ENCODE data around the gene PLK5. TPM values are rescaled to one million over a fixed set of nuclear protein-coding genes. Genes with fewer than 3 reads are reported as not detected.

PLK5 gene
- total RNA-seq, 2 experiments from 2014 or later = not detected

DNA sequence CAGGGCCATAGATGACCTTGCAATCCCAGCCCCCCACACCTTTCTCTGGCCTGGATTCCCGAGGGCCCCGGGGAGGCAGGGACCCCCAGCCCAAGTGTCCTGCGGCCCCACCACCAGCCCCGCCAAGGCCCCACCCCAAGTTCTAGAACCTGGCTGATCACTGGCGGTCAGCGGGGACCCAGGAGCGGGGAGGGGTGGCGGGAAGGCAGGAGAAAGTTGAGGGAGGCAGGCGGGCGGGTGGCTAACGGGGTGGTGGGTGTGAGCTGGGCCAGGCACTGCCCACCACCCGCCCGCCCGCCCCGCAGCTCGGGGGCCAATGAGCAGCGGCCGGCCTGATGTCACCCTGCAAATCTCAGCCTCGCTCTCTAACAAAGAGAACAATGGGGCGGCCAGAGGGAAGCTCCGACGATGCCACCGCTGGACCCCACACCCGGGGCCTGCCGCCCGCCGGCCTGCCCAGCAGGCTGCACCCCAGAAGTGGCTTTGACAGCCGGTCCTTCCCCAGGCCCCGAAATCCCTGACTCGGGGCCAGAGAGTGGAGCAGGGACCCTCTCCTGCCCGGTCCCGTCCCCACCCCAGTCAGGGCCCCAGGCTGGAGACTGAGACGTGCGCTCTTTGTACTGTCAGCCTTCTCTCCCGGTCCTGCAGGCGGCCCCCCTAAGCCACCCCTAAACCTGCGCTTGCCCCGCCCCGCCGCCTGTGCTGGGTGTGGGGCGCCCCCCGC lies 42.7 kb downstream of the PLK5 start:
- H3K9me3 Mint-ChIP-seq = no peaks in the 10 kb centered on the region
- no peak for DNase-seq
- H3K27me3 Mint-ChIP-seq = peaks cover 13% of the 10 kb centered on the region
- no peak overlapping the region for H3K27ac Mint-ChIP-seq
- H3K4me1 Mint-ChIP-seq = no peaks in the 10 kb centered on the region
- no peak overlapping the region for H3K4me3 Mint-ChIP-seq
- H3K36me3 Mint-ChIP-seq = no peaks in the 10 kb centered on the region

DNA sequence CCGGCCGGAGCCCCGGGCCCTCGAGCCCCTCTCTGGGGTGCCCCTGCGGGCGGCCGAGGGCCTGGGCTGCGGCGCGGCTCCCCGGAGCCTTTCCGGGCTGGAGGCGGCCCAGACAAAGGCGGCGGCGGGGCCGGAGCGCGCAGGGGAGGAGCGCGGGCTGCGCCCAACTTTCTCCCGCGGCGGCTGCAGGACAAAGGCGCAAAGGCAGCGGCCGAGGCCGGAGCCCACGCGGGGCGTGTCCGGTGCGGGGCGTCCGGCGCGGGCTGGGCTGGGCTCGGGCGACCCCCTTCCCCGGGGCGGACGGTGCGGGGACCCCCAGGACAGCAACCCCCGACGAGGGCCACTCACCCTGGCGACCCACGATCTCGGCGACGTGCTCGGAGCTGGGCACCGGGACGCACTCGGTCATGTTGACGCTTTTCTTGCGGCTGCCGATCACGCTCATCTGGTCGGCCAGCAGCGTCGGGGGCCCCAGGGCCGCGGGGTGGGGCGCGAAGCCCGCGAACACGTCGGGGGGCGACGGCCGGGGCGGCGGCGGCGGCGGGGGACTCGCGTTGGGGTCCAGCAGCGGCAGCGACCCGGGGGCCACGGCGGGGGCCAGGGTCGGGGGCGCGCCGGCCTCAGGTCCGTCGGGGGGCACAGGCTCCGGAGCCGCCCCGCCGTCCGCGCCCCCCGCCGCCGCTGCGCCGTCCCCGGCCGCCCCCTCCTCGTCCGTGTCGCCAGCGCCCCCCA lies 43.4 kb downstream of the PLK5 start:
- Mint-ChIP-seq H3K4me3 (peak overlapping the region; percentile 25), H3K27ac (no peak overlapping the region), H3K9me3 (no peaks in the 10 kb centered on the region), H3K27me3 (peaks cover 13% of the 10 kb centered on the region), H3K36me3 (no peaks in the 10 kb centered on the region), H3K4me1 (no peaks in the 10 kb centered on the region)
- DNase-seq = peak; percentile 17

DNA sequence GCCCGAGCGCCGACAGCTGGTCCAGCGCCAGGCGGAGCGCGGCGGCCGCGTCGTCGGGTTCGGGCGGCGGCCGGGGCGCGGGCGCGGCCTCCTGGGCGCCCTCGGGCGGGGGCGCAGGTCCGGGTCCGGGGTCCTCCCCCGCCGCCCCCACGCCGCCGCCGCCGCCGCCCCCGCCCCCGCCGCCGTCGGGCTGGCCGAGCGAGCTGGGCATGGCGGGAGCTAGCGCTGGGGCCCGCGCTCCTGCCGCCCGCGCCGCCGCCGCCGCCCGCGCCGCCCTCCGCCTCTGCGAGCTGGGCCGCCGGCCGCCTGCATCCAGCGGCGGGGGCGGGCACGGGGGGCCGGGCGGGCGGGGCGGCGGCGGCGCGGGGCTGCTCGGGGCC lies 44.0 kb downstream of the PLK5 start:
- DNase-seq = peak; percentile 14
- Mint-ChIP-seq H3K36me3 (no peaks in the 10 kb centered on the region), H3K9me3 (no peaks in the 10 kb centered on the region), H3K4me1 (no peaks in the 10 kb centered on the region), H3K27me3 (peaks cover 13% of the 10 kb centered on the region), H3K27ac (no peak overlapping the region), H3K4me3 (no peak overlapping the region)

DNA sequence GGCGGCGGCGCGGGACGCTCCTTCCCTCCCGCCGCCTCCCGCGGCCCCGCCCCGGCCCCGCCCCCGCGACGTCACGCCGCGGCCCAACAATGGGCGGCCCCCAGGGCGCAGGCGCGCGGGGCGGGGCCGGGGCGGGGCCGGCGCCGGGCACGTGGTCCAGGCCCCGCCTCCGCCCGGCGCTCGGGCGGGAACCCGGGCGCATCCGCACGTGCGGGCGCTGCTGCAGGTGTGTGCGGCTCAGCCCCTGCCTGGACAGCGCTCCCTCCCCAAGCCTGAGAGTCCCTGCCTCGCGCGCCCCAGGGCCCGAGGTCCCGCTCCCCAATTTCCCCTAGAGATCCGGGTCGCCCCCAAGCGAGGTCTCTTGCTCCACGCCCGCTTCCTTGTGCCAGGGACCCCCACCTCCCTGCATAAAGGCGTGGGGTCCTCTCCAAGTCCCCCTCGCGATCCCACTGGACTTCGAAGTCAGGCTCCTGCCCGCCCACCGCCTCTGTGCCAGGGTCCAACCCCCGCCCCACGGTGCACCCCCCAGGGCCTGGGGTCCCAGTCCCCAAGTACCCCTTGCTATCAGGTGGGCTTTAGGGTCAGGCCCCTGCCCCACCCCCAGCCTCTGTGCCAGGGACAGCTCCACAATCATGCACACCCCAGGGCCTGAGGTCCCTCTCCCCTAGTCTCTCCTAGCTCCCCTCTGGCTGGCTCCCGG lies 44.6 kb downstream of the PLK5 start, which contains the start of gene MEX3D:
Gene MEX3D (minus strand): TSS at position 6 of the 700 bp plus-strand sequence. CDS start 267 bp downstream, outside the sequence.
- Mint-ChIP-seq H3K27ac (no peak within 1 kb of the TSS), H3K4me1 (no peaks in the 10 kb centered on the region), H3K27me3 (peaks cover 13% of the 10 kb centered on the region), H3K36me3 (no peaks in the 10 kb centered on the region), H3K9me3 (no peaks in the 10 kb centered on the region), H3K4me3 (peak within 1 kb of the TSS; percentile 32)
- DNase-seq = peak; percentile 84

DNA sequence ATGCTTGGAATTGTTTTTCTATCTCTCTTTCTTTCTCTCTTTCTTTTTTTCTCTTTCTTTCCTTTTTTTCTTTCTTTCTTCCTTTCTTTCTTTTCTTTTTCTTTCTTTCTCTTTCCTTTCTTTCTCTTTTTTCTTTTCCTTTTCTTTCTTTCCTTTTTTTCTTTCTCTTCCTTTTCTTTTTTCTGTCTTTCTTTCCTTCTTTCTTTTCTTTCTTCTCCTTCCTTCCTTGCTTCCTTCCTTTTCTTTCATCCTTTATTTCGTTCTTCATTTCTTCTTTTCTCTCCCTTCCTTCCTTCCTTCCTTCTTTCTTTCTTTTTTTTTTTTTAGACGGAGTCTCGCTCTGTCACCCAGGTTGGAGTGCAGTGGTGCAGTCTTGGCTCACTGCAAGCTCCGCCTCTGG lies 46.1 kb downstream of the PLK5 start:
- H3K4me1 Mint-ChIP-seq = peaks cover 2% of the 10 kb centered on the region
- no peaks in the 10 kb centered on the region for H3K36me3 Mint-ChIP-seq
- H3K27me3 Mint-ChIP-seq = peaks cover 13% of the 10 kb centered on the region
- no peak overlapping the region for H3K4me3 Mint-ChIP-seq
- no peaks in the 10 kb centered on the region for H3K9me3 Mint-ChIP-seq
- no peak overlapping the region for H3K27ac Mint-ChIP-seq
- DNase-seq = no peak

DNA sequence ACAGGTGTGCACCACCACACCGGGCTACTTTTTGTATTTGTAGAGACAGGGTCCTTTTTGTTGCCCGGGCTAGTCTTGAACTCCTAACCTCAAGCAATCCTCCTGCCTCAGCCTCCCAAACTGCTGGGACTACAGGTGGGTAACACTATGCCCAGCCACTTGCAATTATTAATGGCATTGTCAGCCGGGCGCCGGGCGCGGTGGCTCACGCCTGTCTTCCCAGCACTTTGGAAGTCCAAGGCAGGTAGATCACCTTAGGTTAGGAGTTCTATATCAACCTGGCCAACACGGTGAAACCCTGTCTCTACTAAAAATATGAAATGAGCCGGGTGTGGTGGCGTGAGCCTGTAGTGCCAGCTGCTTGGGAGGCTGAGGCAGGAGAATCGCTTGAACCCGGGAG lies 47.0 kb downstream of the PLK5 start:
- Mint-ChIP-seq H3K27ac (no peak overlapping the region), H3K4me1 (peaks cover 2% of the 10 kb centered on the region), H3K9me3 (no peaks in the 10 kb centered on the region), H3K4me3 (no peak overlapping the region), H3K27me3 (peaks cover 13% of the 10 kb centered on the region), H3K36me3 (no peaks in the 10 kb centered on the region)
- no peak for DNase-seq

DNA sequence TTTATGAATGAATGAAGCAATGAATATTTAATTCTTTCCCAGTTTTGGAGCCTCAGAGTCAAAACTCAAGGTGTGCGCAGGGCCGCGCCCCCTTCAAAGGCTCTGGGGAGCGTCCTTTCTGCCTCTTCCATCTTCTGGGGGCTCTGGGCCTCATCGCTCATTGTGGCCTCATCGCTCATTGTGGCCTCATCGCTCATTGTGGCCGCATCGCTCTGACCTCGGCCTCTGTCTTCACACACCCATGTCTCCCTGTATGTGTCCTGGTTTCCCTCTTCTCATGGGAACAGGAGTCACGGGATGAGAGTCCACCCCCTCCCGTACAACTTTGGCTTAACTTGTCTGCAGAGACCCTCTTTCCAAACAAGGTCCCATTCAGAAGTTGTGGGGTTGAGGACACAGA lies 47.5 kb downstream of the PLK5 start:
- no peak for DNase-seq
- Mint-ChIP-seq H3K4me1 (peaks cover 2% of the 10 kb centered on the region), H3K36me3 (no peaks in the 10 kb centered on the region), H3K27me3 (peaks cover 13% of the 10 kb centered on the region), H3K9me3 (no peaks in the 10 kb centered on the region), H3K4me3 (no peak overlapping the region), H3K27ac (no peak overlapping the region)

DNA sequence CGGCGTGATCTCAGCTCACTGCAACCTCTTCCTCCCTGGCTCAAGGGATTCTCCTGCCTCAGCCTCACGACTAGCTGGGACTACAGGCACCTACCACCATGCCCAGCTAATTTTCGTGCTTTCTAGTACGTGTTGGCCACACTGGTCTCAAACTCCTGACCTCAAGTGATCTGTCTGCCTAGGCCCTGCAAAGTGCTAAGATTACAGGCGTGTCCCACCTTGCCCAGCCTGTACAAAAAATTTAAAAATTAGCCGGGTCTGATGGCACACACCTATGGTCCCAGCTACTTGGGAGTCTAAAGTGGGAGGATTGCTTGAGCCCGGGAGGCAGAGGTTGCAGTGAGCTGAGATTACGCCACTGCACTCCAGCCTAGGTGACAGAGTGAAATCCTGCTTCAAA lies 48.9 kb downstream of the PLK5 start:
- Mint-ChIP-seq H3K27me3 (peaks cover 13% of the 10 kb centered on the region), H3K4me3 (no peak overlapping the region), H3K4me1 (peaks cover 2% of the 10 kb centered on the region), H3K27ac (no peak overlapping the region), H3K36me3 (no peaks in the 10 kb centered on the region), H3K9me3 (no peaks in the 10 kb centered on the region)
- DNase-seq = no peak

DNA sequence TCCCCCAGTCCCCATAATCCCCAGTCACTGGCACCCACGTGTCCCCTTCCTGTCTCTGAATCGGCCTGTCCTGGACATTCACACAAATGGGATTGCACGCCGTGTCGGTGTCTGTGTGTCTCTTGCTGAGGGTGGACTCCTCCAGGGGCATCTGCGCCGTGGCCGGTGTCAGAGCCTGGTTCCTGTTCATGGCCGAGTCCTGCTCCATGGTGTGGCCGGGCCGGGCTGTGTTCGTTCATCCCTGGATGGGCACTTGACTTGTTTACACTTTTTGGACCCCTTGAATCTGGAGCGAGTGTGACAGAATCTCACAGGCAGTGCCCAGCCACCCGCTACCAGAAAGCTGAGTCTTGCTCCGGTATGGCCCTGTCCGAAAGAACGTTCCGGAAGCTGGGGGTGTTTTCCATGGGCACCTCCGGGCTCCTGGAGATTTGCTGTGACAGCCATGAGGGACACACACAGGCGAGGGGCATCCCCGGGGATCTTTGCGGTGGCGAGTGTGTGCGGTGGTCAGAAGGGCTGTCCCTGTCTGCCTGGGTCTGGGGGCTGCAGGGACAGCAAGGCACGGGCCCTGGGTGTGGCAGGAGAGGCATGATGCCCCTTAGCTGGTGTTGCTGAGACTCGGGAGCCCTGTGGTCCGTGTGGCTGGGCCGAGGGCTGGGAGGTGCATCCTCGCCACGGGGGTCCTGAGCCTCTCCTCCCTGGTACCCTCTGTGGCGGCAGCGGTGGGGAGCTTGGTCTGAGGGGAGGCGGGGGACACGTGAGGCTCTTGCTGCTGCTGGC lies 50.7 kb downstream of the PLK5 start:
- DNase-seq = no peak
- H3K4me3 Mint-ChIP-seq = no peak overlapping the region
- H3K27me3 Mint-ChIP-seq = peaks cover 11% of the 10 kb centered on the region
- H3K36me3 Mint-ChIP-seq = peaks cover 4% of the 10 kb centered on the region
- no peaks in the 10 kb centered on the region for H3K9me3 Mint-ChIP-seq
- H3K27ac Mint-ChIP-seq = peak overlapping the region; percentile 42
- H3K4me1 Mint-ChIP-seq = peaks cover 2% of the 10 kb centered on the region

DNA sequence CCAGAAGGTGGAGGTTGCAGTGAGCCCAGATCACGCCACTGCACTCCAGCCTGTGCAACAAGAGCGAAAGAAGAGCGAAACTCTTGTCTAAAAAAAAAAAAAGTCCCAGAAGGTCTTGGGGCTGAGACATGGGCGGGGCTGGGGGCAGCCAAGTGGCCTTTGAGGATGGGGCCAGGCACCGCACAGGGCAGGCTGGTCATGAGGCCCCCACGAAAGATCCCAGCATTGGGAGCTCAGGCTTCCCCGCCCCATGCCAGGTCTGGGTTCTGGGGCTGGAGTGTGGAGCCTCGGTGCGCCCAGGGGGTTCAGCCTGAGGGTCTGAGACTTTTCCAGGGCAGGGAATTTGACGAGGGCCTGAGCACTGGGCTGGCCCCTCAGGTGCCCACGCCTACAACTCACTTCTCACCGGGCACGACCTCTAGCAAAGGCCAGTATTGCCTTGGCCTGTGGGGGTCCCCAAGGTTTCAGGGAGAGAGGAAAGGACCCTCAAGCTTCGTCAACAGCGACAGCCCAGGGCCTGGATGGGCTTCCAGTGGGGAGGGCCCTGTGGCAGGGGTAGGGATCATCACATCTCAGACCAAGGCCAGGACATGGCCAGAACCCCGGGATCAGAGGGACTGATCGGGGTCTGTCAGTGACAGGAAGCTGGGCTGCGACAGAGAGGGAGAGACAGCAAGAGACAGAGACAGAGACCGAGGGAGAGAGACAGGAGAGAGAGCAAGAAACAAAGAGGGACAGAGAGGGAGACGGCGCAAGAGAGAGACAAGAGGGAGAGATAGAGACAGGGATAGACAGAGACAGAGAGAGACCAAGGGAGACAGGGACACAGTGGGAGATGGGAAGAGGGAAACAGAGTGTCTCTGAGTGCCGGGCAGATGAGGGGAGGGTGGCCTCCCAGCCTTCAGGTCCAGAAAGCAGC lies 51.7 kb downstream of the PLK5 start:
- Mint-ChIP-seq H3K36me3 (peaks cover 5% of the 10 kb centered on the region), H3K4me1 (peaks cover 2% of the 10 kb centered on the region), H3K4me3 (no peak overlapping the region), H3K27ac (no peak overlapping the region), H3K9me3 (no peaks in the 10 kb centered on the region), H3K27me3 (peaks cover under 1% of the 10 kb centered on the region)
- no peak for DNase-seq

DNA sequence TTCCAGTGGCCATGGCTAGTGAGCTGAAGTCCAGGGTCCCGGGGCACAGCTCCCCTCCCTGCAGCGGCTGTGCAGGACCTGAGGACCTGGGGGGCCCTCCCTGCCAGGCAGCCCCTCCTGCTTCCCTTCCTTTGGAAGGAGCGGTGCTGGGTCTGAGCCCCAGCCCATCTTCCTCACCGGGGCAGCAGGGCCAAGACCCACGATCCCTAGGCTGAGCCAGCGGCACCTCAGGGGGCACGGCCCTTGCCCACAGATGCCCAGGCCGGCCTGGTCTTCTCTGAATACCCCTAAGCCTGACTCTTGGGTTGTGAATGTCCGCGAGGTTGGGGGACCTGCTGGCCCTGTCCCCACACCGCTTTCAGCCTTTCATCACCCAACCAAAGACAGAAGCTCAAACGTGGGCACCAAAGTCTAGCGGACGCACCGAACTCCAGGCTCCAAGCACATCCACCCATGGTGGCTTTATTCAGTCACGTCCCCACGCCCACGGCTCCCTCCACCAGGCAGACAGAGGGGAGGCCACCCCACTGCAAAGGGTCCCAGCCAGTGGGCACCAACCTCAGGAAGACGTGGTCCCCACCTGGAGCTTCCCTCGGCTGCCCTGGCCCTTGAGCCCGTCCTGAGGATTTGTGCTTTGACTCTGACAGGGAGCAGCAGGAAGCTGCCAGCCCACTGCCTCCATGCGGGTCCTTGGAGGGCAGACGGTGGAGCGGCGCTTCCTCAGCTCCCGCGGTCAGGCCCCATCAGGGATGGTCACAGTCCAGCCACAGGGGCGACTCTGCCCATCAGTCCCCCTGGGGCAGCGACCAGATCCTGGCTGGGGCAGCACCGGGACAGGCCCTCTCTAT lies 52.6 kb downstream of the PLK5 start:
- Mint-ChIP-seq H3K4me1 (peaks cover 2% of the 10 kb centered on the region), H3K27ac (no peak overlapping the region), H3K36me3 (peaks cover 5% of the 10 kb centered on the region), H3K9me3 (no peaks in the 10 kb centered on the region), H3K27me3 (no peaks in the 10 kb centered on the region), H3K4me3 (no peak overlapping the region)
- no peak for DNase-seq

DNA sequence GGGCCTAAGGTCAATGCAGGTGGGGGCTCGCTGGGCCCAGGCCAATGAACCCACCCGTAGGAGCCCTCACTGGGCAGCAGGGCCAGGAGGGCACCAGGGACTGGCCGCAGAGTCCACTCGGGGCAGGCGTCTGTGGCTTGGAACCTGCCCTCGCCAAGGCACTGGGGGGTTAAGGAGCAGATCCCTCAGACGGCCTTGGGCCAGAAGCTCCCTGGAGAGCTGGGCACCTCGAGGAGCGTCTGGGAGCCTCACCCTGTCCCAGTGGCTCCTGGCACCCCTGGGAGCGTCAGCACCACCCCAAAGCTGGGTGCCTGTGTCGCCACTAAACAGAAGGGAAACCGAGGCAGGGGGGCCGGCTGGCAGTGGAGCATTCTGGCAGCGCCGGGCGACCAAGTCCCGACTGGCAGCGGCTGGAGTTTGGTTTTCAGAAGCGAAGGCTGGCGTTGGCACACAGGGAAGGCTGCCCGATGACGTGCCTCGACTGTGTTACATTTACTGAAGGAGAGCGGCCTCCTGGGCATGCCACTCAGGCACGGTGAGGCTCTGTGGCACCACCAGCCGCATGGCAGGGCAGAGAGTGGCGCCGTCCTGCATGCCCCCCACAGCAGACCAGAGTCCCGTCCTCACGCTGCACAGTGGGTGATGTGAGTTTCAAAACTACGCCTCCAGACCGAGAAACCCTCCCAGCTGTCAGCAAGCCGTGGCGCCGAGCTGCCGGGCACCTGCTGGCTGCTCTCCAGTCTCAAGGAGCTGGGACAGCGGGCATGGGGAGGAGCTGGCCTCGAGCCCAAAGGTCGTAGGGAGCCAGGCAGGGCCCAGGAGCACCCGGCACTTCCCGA lies 53.4 kb downstream of the PLK5 start:
- Mint-ChIP-seq H3K4me3 (no peak overlapping the region), H3K27me3 (no peaks in the 10 kb centered on the region), H3K4me1 (peaks cover 2% of the 10 kb centered on the region), H3K36me3 (peaks cover 5% of the 10 kb centered on the region), H3K27ac (no peak overlapping the region), H3K9me3 (no peaks in the 10 kb centered on the region)
- DNase-seq = no peak

All from activated naive CD8-positive, alpha-beta T cell treated with anti-CD3 and anti-CD28 coated beads for 36 hours (primary cell).